Type B pancreatic cell (in vitro differentiated cells): ENCODE results near the gene SLC39A8. TPM values are rescaled to one million over a fixed set of nuclear protein-coding genes. Genes with fewer than 3 reads are reported as not detected.

Experiments used
- DNase-seq: peaks from one replicate; pipeline ENCODE4 v3.0.0; 2021; ENCODE audit warnings: mixed read lengths; ENCODE audit not compliant: unreplicated experiment; ENCODE audit errors: extremely low spot score
- H3K27ac Mint-ChIP-seq: 2 replicates; pipeline ENCODE4 v1.8.0; 2021; ENCODE audit warnings: mild to moderate bottlenecking, mixed read lengths
- H3K27me3 Mint-ChIP-seq: 2 replicates; pipeline ENCODE4 v1.8.0; 2021; ENCODE audit warnings: mixed read lengths
- H3K36me3 Mint-ChIP-seq: 2 replicates; pipeline ENCODE4 v1.8.0; 2021; ENCODE audit warnings: mixed read lengths
- H3K4me1 Mint-ChIP-seq: one replicate; pipeline ENCODE4 v1.8.0; 2021; ENCODE audit warnings: mixed read lengths; ENCODE audit not compliant: unreplicated experiment
- H3K4me3 Mint-ChIP-seq: 2 replicates; pipeline ENCODE4 v1.8.0; 2021; ENCODE audit warnings: mild to moderate bottlenecking, mixed read lengths
- H3K9me3 Mint-ChIP-seq: 2 replicates; pipeline ENCODE4 v1.8.0; 2021; ENCODE audit warnings: mixed read lengths
- total RNA-seq: library from RNA; stranded (reverse); gene quantifications from 2 replicates; pipeline ENCODE4 v1.2.1, GENCODE V29; 2021; ENCODE audit warnings: low replicate concordance
- TF ChIP-seq, protein P1 (sequence below): fragments of 200-600 bp; sonication (generic); conservative IDR thresholded peaks from 2 replicates; pipeline ENCODE4 v1.5.0; 2021; ENCODE audit warnings: antibody characterized with exemption, mild to moderate bottlenecking

Gene SLC39A8
- total RNA-seq, 1 donor from 2014 or later = 8.3 TPM

DNA sequence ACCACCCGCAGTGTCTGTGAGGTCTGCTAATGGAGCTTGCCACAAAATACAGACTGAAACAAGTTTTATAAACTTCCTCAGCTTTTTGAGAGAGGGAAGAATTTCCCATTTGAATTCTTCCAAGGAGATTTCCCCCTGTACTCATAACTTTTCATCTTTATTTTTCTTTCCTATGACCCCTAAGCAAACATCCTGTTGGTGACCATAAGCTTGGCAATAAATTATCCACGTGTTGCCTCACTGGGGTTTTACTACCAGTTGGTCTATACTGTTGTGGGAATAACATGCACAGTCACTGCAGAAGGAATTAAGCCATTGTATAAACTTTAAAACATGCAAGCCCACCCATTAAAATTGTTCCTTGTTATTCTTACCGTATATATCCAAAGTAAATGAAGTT is 86.2 kb downstream of the SLC39A8 start:
- TF ChIP-seq, protein P1, sequence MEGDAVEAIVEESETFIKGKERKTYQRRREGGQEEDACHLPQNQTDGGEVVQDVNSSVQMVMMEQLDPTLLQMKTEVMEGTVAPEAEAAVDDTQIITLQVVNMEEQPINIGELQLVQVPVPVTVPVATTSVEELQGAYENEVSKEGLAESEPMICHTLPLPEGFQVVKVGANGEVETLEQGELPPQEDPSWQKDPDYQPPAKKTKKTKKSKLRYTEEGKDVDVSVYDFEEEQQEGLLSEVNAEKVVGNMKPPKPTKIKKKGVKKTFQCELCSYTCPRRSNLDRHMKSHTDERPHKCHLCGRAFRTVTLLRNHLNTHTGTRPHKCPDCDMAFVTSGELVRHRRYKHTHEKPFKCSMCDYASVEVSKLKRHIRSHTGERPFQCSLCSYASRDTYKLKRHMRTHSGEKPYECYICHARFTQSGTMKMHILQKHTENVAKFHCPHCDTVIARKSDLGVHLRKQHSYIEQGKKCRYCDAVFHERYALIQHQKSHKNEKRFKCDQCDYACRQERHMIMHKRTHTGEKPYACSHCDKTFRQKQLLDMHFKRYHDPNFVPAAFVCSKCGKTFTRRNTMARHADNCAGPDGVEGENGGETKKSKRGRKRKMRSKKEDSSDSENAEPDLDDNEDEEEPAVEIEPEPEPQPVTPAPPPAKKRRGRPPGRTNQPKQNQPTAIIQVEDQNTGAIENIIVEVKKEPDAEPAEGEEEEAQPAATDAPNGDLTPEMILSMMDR = no peak
- Mint-ChIP-seq H3K4me3 (no peak overlapping the region), H3K9me3 (no peaks in the 10 kb centered on the region), H3K27me3 (no peaks in the 10 kb centered on the region), H3K27ac (no peak overlapping the region), H3K36me3 (no peaks in the 10 kb centered on the region), H3K4me1 (peaks cover 4% of the 10 kb centered on the region)
- no peak for DNase-seq

DNA sequence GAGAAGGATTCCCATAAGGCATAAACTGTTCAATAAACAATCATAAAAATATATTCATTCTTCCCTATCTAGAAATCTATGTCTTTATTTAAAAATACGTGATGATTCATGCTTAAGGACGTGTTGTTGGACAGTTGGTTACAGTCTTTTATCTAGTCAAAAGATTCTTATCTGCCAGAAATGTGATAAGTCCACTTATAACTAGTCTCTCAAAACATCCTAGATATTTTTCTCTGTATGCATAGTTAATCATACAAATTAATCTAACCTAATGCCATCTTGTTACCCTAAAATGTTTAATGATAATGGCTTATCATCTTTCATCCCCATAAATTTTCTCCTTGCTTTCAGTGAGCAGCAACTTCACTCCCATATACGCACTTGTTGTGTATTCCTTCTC is 89.0 kb downstream of the SLC39A8 start:
- Mint-ChIP-seq H3K4me1 (no peaks in the 10 kb centered on the region), H3K27me3 (no peaks in the 10 kb centered on the region), H3K36me3 (no peaks in the 10 kb centered on the region), H3K27ac (no peak overlapping the region), H3K9me3 (no peaks in the 10 kb centered on the region), H3K4me3 (no peak overlapping the region)
- no peak for DNase-seq
- TF ChIP-seq, protein P1 = no peak

DNA sequence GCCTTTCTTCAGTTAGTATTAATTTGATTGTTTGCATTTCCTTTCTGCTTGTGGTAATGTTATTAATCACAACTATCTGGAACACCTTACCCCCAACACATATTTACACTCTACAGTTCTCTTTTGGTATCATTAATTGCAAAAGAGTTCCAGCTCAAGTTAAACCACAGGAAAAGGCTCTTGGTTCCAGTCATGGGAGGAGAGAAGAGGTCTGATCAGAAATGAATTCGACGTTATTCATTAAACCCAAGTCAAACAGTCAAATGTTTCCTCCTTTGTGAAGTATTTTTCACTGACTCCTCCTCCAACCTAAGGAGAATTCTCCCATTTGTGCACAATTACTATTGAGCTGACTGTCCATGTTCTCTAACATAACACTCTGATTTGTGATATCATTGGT is 91.4 kb downstream of the SLC39A8 start:
- TF ChIP-seq, protein P1 = no peak
- no peak overlapping the region for H3K27ac Mint-ChIP-seq
- no peaks in the 10 kb centered on the region for H3K27me3 Mint-ChIP-seq
- H3K4me3 Mint-ChIP-seq = no peak overlapping the region
- H3K4me1 Mint-ChIP-seq = no peaks in the 10 kb centered on the region
- H3K36me3 Mint-ChIP-seq = no peaks in the 10 kb centered on the region
- H3K9me3 Mint-ChIP-seq = no peaks in the 10 kb centered on the region
- DNase-seq = no peak

DNA sequence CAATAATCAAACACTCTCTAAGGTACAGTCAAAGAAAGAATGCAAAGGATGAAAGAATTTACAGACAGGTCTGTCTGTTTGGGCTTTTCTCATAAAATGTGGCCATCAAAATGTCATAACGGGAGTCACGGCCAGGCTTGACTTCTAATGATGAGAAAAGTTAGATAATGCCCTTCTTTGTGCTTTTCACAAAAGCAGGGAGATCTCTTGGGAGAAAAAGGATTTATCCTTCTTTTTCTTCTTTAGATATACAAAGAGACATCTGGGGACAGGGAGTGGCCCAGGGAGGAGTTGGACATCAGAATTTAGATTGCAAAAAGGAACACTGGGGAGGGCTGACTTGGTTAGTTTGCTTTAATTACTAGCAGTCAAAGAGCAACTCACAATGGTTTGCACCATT is 93.1 kb downstream of the SLC39A8 start:
- TF ChIP-seq, protein P1 = no peak
- no peak overlapping the region for H3K4me3 Mint-ChIP-seq
- no peaks in the 10 kb centered on the region for H3K4me1 Mint-ChIP-seq
- DNase-seq = no peak
- no peak overlapping the region for H3K27ac Mint-ChIP-seq
- H3K27me3 Mint-ChIP-seq = no peaks in the 10 kb centered on the region
- H3K36me3 Mint-ChIP-seq = no peaks in the 10 kb centered on the region
- no peaks in the 10 kb centered on the region for H3K9me3 Mint-ChIP-seq

DNA sequence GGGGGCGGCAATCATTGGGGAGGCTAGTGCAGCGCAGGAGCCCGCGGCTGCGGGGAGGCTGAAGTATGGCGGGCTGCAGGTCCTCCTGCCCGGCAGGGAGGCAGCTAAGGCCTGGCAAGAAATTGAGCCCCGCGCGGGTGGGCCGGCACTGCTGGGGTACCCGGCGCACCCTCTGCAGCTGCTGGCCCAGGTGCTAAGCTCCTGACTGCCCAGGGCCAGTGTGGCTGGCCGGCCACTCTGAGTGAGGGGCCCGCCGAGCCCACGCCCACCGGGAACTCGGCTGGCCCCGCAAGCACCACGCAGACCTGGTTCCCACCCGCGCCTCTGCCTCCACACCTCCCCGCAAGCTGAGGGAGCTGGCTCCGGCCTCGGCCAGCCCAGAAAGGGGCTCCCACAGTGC is 94.9 kb downstream of the SLC39A8 start:
- Mint-ChIP-seq H3K36me3 (no peaks in the 10 kb centered on the region), H3K9me3 (no peaks in the 10 kb centered on the region), H3K27me3 (no peaks in the 10 kb centered on the region), H3K4me3 (no peak overlapping the region), H3K27ac (no peak overlapping the region), H3K4me1 (no peaks in the 10 kb centered on the region)
- TF ChIP-seq, protein P1 = no peak
- DNase-seq = no peak

DNA sequence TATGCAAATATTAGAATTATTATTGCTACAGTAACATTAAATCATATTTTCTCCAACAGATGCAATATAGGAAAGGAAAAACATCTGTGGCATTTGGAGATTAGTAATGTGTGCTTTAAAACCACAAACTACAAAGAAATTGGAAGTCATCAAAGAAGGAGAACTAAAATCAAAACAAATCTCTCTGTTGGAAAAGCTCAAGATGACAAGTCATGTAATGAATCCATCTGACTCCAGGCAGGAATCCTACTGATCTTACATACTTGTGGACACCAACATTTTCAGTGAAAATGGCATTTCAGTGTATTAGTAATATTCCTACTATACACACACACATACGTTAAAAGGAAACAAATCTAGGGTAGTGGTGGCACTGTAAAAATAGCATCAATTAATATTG is 98.2 kb downstream of the SLC39A8 start:
- Mint-ChIP-seq H3K27me3 (no peaks in the 10 kb centered on the region), H3K4me1 (no peaks in the 10 kb centered on the region), H3K9me3 (peaks cover 12% of the 10 kb centered on the region), H3K4me3 (no peak overlapping the region), H3K36me3 (peaks cover 7% of the 10 kb centered on the region), H3K27ac (peak overlapping the region; percentile 83)
- no peak for DNase-seq
- TF ChIP-seq, protein P1 = no peak
